GM19452 (cell line): Measurements from ENCODE around the gene ATP2C1.
"Not testable (repeated sequence)": the region's sequence is repeated elsewhere in the genome, so short reads cannot be mapped to it uniquely, and the experiment has no call there.

ENCODE experiments used
- ATAC-seq: cut with Tn5 transposase; IDR thresholded peaks from one replicate; pipeline ENCODE4 v1.9.1; 2021; ENCODE audit not compliant: unreplicated experiment

ATP2C1 gene

DNA sequence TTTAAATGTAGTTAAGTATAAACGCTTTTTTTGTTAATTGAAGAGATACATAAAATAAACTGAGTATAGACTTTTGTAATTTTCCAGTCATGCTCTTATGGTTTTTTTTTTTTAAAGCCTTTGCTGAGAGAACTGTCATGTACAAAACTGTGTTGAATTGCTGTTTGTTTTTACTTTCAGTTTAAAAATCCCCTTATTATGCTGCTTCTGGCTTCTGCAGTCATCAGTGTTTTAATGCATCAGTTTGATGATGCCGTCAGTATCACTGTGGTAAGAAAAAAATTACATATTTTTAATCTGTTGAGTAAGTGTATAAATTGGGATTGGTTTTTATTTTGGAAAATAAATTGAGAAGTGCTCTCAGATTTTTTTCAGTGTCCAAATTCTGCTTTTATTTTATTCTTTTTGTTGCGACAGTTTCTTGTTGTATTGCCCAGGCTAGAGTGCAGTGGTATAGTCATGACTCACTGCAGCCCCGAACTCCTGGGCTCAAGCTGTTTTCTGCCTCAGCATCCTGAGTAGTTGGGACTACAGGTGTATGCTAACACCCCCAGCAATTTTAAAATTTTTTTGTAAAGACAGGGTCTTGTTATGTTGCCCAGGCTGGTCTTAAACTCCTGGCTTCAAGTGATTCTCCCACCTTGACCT lies 40.7 kb downstream of the ATP2C1 start:
- no peak for ATAC-seq

DNA sequence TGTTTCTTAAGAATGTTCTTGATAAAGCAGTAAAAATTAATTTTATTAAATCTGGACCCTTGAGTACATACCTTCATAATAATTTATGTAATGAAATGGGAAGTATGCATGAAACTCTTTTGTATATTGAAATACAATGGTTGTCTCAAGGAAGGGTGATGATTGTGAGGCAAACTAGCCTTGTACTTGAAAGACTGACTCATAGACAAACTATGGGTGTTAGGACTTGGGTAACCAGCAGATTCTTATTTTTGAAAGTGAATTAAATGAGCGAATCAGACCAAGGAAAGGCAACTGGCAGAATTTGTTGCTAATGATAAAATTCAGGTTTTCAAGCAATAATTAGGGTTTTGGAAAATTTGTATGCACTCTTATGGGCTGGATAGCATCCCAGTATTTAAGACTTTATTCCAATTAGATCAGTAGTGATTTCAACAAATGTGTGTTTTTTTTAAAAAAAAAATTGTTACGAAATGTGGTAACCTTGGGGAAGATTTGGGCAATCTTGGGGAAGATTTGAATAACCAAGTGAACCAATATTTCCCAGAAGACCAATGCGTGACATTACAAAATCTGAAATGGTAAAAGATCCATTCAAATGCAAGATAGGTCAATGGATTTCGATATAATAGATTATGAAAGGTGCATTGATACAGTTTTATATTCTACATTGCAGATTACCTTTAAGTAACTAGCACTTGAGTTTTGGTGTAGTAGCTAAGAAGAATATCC lies 42.0 kb downstream of the ATP2C1 start:
- no peak for ATAC-seq

DNA sequence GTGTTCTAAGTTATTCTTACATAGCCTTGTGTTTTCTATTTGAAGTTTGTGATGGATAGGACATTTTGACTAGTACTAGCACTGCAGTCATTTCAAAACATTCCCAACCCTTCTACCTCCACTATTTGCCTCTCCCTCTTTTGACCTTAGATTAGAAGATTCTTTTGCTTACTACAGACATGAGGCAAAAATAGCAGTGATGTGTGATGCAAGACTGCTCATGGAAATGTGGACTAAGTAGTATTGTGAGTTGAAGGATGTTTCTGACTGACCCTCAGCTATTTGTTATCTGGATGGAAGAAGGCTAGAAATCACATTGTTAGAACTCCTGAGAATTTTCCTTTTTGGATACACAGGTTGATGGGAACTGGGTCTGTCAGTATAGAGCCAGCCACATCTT lies 45.9 kb downstream of the ATP2C1 start:
- no peak for ATAC-seq

DNA sequence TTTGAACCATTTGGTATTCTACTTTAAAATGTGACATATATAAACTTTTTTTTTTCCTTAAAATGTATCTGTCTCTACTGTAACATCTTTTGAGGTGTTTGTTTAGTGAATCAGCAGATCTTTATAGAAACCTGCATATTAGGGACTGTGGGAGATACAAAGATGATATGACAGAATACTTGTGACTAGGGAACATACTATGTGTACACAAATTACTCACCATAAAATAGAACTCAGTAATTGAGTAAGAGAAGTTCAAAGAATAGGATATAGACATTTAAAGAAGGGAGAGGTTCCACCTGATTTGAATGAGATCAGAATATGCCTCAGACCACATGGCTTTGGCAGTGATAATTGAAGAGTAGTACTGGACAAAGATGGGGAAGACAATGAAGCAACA lies 47.9 kb downstream of the ATP2C1 start:
- ATAC-seq = no peak

DNA sequence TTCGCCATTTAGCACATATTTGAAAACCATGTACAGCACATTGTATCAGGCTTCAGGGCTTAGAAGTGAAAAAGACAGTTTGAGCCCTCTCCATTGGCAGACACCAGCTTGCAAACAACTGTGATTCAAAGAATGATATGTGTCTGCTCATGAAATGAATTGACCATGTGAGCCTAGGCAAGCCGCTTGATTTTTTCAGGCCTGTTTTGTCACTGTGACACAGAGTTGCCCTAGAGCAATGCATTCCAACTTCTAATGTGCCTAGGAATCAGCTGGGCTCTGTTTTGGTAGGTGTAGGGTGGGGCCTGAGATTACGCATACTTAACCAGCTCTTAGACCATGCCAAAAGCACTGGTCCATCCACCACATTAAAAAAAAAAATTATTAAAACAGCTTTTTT lies 53.0 kb downstream of the ATP2C1 start:
- ATAC-seq = no peak

DNA sequence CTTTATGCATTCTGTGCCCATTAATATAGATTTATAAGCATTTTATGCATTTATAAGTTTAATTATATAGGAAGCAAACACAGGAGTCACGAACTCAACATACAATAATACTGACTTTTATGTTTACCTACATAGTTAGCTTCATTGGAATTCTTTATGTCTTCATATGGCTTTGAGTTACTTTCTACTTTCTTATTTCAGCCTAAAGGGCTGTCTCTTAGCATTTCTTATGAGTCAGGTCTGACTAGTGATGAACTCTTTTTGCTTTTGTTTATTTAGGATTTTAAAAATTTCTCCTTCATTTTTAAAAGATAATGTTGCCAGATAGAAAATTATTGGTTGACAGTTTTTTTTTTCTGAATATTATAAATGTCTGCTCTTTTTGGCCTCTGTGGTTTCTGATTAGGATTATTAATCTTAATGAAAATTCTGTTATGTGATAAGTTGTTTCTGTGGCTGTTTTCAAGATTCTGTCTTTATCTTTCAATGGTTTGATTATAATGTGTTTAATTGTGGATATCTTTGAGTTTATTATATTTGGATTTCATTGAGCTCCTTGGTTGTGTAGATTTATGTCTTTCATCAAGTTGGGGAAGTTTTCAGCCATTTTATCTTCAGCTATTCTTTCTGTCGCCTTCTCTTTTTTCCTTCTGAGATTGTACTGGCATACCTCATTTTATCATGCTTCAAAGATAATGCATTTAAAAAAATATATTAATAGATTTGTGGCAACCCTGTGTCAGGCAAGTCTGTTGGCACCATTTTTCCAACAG lies 54.3 kb downstream of the ATP2C1 start:
- ATAC-seq = no peak

DNA sequence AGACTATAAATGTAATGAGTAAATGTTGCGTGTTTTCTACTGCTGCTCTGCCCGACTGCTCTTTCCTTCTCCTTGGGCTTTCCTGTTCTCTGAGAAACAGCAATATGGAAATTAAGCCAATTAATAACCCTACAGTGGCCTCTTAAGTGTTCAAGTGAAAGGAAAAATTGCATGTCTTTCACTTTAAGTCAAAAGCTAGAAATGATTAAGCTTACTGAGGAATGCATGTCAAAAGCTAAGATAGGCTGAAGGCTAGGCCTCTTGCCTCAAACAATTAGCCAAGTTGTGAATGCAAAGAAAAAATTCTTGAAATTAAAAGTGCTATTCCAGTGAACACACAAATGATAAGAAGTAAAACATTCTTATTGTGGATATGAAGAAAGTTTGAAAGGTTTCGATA lies 55.0 kb downstream of the ATP2C1 start:
- ATAC-seq = no peak

DNA sequence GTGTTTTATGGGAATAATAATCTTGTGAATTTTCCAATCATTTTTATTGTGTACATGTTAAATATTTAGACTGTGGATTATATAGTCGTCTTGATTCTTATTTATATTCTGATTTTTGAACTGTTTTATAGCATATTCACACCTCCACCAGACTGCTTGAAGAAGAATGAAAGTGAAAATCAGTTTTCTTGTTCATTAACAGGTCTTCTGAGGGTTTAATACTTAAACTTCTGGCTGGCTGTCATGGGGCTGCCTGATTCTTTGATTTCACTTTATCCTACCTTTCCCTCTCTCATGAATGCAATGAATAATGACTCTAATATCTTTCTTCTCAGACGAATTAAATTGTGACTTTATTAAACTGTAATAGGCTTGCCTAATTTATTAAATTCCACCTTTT lies 56.2 kb downstream of the ATP2C1 start:
- peak; percentile 84 for ATAC-seq

DNA sequence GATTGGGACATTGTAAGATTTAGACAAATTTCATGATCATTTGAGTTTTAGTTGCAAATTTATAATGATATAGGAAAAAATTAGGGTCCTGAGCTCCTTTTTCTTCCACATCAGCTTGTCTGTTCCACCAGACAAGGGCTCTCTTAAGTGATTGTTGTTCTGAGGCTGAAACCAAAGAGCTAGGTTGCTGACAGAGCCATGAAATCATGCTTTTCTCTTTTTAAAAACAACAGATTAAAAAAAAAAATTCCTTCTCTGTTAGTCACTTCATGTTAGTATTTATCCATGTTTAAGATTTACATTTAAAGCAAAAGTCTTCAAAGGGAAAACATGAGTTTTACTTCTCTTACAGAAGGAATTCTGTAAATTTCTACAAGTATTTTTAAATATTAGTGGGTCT lies 56.8 kb downstream of the ATP2C1 start:
- no peak for ATAC-seq

DNA sequence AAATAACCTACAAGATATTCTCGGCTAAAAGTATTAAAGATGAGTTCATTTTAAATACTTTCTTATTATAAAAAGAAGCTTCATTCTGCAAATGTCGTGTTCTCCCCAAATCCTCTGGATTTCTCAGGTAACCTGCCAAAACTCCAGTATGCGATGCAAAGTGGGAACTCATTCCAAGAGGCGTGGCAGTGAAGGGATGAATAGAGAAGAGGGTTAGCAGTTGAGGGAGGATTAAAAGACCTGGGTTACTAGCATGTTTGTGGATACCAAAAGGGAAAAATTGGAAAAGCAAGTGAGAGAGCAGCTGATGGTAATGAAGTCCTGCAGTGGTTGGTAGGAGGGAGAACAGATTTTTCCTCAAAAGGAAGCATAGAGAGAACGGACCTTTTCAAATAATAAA lies 61.6 kb downstream of the ATP2C1 start:
- ATAC-seq = no peak

DNA sequence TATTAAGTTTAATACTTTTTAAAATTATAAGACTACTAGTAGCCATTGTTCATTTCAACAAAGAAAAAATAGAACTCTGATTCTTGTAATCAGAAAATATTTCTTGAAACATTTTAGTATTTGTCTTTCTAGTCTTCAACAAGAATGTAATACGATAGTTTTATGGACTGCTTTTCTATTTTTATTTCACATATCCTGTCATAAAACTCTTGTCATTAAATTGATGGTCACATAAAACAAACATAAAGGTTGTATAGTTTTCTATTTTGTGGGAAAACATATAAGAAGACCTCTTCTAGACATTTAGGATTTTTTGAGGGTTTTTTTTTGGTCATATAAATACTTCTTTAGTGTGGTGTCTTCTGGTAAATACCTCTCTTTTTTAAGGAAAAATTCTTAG lies 62.4 kb downstream of the ATP2C1 start:
- no peak for ATAC-seq

DNA sequence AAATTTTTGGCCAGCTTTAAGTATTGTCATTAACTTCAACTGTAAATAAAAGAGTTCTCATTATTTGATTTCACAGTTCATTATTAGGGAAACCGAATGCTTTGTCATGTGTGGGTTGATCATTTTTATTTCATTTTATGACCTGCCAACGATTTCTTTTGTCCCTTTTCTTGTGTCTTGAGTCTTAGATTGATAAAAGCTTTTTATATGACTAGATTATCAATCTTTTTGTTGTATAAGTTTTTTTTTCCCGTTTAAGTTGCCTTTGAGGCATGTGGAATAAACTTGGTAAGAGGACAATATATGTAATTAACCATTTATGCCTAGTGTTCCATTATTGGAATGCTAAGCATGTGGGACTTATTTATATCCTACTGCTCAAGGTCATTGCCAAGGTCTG lies 62.8 kb downstream of the ATP2C1 start:
- no peak for ATAC-seq

DNA sequence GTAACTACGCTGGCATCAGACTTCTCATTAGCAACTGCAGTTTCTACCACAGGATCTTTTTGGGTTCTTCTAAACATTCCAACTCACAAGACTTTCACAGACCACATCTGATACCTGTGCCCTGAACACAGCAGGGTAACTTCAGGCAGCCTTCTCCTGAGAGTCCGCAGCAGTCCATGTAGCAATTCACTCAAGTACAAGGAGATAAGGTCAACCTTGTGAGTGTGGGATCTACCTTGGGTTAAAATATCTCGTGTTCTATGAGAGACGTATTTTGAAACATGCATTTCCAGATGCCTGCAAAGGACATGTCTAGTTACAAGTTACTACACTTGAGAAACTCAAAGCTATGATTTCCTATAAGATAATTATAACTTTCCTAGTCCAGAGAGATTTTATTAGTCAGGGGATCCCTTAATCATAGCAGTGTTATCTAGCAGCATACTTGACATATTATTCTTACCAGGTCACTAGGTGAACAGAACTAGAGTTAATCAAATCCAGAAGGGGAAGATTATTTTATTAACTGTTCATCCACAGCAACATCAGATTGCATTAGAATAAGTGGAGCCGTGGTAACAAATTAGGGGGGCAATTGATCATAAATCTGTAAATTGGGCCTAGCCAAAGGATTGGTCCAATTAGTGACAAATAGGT lies 66.4 kb downstream of the ATP2C1 start:
- ATAC-seq = no peak

DNA sequence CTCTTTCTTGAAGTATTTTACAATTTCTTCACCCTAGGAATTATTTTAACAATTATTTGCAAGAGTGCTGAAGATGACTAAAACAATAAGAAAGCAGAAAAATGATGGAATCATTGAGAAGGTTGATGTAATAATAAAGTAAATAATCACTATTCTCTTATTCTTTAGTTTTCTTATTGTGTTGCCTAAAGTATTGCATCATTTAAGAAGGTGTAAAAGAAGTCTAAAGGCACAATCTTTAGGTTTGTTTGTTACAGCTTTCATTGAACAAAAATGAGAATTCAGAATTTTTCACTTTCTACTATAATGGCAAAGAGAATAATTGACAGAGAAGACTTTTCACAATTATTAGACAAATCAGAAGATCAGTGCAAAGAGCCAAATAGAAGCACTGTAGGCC lies 67.6 kb downstream of the ATP2C1 start:
- no peak for ATAC-seq

DNA sequence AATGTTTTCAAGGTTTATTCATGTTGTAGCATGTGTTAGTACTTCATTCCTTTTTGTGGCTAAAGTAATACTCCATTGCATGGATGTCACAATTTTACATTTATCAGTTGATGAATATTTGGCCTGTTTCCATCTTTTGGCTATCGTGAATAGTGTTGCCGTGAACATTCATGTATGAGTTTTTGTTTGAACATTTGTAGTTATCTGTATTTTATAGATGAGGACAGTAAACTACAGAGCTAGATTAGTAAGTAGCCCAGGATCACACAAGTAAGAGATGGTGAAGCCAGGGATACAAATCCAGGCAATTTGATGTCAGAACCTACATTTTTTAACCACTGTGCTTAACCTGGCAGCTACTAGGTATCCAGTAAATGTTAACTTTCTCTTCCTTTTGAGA lies 69.6 kb downstream of the ATP2C1 start:
- ATAC-seq = no peak

DNA sequence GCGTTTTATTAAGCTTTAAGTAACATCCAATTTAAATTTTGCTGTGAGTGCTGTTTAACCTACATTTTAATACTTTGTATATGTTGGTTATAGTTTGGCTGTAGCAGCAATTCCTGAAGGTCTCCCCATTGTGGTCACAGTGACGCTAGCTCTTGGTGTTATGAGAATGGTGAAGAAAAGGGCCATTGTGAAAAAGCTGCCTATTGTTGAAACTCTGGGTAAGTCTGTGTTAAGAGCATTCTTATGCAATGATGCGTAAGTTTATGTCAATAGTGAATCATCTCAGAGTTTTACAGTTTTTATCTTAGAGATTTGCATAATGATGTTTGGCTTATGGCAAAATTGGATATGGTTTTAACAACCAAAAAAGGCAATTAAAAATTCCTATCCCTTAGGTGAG lies 70.0 kb downstream of the ATP2C1 start:
- ATAC-seq = no peak

DNA sequence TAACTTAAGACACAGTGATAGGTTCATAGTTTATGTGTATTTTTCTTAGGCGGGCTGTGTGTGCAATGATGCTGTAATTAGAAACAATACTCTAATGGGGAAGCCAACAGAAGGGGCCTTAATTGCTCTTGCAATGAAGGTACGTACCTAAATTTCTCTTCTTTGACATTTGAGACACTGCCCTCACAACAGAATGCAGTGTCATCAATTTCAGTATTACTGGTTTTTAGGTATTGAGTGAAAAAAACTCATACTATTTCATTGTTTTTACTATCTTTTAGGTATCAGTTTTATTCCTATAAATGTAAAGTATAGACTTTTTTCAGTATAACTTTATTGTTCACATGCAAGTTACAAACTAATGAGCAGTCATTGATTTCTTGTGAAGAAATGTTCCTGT lies 73.4 kb downstream of the ATP2C1 start:
- no peak for ATAC-seq

DNA sequence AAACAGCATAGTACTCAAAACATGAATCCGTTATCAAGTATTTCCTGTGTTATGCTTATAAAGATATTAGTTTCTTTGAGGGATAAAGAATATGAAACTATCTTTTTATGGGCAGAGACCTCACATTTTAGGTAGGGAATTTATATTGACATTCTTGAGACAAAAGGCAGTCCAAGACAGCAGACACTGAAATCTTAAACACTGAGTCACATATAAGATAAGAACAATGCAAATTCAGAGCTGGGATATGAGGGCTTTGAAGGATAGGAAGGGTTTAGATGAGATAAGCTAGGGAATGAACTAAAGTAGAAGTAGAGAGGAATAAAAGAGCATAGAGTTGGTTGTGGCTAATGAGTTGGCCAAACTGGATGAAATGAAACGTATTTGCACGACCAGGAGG lies 74.3 kb downstream of the ATP2C1 start:
- no peak for ATAC-seq

DNA sequence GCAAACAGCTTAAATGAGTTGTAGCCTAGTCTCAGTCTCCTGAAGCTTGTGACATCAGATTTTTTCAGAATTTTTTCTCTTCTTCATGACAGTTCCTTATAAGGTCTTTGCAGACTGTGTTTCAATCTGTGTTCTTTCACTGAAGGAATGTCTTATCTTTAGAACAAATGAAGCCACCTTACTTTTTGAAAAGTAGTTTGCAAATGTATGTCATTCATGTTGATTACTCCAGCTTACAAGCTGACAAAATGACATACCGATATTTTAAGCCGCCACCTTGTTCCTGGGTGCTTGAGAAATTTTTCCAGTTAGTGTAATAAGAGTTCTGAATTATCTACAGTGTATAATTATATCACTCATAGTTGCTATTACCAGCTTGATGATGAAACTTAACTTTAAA lies 75.7 kb downstream of the ATP2C1 start:
- no peak for ATAC-seq

DNA sequence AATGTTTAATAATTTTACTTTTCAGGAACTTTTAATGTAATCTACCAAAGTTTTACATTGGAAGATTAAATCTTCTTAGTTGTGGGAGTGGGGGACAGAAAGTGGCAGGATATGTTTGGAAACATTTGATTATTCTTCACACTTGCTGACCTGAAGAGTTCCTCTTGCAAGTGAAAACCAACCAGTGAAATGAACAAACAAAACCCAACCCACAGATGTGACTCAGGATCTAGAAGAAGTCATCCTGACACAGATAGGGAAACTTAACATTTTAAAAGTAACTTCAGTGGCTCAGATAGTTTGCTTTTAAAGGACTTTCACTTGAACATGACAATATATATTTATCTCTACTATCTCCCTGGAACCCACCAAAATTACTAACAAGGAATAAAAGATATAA lies 77.3 kb downstream of the ATP2C1 start:
- ATAC-seq = no peak

DNA sequence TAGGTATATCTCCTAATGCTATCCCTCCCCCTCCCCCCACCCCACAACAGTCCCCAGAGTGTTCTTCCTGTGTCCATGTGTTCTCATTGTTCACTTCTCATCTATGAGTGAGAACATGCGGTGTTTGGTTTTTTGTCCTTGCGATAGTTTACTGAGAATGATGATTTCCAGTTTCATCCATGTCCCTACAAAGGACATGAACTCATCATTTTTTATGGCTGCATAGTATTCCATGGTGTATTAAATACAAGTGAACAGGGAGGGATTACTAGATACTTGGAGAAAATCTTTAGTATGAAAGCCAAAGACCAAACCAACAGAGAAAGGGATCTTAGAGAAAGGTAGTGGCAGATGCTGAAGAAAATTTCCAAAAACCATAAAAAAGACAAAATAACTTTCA lies 78.7 kb downstream of the ATP2C1 start:
- ATAC-seq = not testable (repeated sequence)

DNA sequence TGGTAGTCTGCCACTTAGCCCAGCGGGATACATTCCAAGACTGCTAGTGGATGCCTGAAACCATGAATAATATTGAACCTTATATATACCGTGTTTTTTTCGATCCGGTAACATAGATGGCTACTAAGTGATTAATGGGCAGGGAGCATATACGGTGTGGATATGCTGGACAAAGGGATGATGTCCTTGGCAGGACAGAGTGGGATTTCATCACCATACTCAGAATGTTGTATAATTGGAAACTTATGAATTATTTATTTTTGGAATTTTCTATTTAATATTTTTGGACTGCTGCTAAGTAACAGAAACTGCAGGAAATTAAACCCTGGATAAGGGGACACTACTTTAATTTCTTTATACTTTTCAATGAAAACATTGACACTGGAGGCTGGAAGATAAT lies 79.5 kb downstream of the ATP2C1 start:
- no peak for ATAC-seq
